ENCODE results near the gene SEMA4A.
"Not testable (repeated sequence)": the region's sequence is repeated elsewhere in the genome, so short reads cannot be mapped to it uniquely, and the experiment has no call there.

SEMA4A gene

GRCh38 chr1:156162430-156163037 lies 9.1 kb downstream of the SEMA4A start:
- DNase-seq: no peak

- no peak for DNase-seq
Observed at GRCh38 chr1:156163712-156164111, 10.3 kb downstream of the SEMA4A start.

GRCh38 chr1:156164125-156164831 lies 10.9 kb downstream of the SEMA4A start:
- DNase-seq: no peak

GRCh38 chr1:156165083-156165482 lies 11.7 kb downstream of the SEMA4A start:
- DNase-seq: no peak

- DNase-seq: no peak
Observed at GRCh38 chr1:156167536-156167935, 14.2 kb downstream of the SEMA4A start.

GRCh38 chr1:156172696-156173470 lies 19.5 kb downstream of the SEMA4A start:
- no peak for DNase-seq

- no peak for DNase-seq
Observed at GRCh38 chr1:156176610-156177210, 23.3 kb downstream of the SEMA4A start.

GRCh38 chr1:156177919-156178654 lies 24.7 kb downstream of the SEMA4A start:
- no peak for DNase-seq

GRCh38 chr1:156180471-156180870 lies 27.1 kb downstream of the SEMA4A start:
- DNase-seq: no peak

GRCh38 chr1:156181391-156181924 lies 28.1 kb downstream of the SEMA4A start:
- not testable (repeated sequence) for DNase-seq

- DNase-seq: not testable (repeated sequence)
Observed at GRCh38 chr1:156182010-156182779, 28.8 kb downstream of the SEMA4A start.

- DNase-seq: not testable (repeated sequence)
Observed at GRCh38 chr1:156186347-156187177, 33.2 kb downstream of the SEMA4A start.

- DNase-seq: not testable (repeated sequence)
Observed at GRCh38 chr1:156190265-156190664, 36.9 kb downstream of the SEMA4A start.

GRCh38 chr1:156191292-156191964 lies 38.0 kb downstream of the SEMA4A start:
- DNase-seq: no peak

- DNase-seq: no peak
Observed at GRCh38 chr1:156193208-156193487, 39.8 kb downstream of the SEMA4A start.

GRCh38 chr1:156193488-156194299 lies 40.3 kb downstream of the SEMA4A start, which contains the start of gene SLC25A44:
TSS of gene SLC25A44 (plus strand) at chr1:156194104. CDS start at chr1:156199848, 5,744 bp downstream.
- DNase-seq: peak; percentile 97

- DNase-seq: no peak
Observed at GRCh38 chr1:156194300-156194652, 40.9 kb downstream of the SEMA4A start.

- DNase-seq: no peak
Observed at GRCh38 chr1:156195853-156196252, 42.5 kb downstream of the SEMA4A start.

GRCh38 chr1:156196445-156196844 lies 43.1 kb downstream of the SEMA4A start:
- no peak for DNase-seq
